Sigmoid colon (tissue), 4 donors: ENCODE results near the gene PLPP2.

Experiments
- EP300 ChIP-seq, 4 donors: sonication (generic); formaldehyde crosslinking; IDR thresholded peaks; one replicate each; pipeline ENCODE4 v1.6.1; 2017; ENCODE audit warnings: antibody characterized with exemption in 4 of 4
- TF ChIP-seq, protein P1 (sequence below), 4 experiments: fragments of 450-650 bp in 3 of 4; fragments of 200-600 bp in 1 of 4; IDR thresholded peaks; one replicate each; pipeline ENCODE4 v1.5.1; 2016 to 2019; ENCODE audit warnings: antibody characterized with exemption in 4 of 4, mild to moderate bottlenecking in 3 of 4, moderate library complexity in 2 of 4

DNA sequence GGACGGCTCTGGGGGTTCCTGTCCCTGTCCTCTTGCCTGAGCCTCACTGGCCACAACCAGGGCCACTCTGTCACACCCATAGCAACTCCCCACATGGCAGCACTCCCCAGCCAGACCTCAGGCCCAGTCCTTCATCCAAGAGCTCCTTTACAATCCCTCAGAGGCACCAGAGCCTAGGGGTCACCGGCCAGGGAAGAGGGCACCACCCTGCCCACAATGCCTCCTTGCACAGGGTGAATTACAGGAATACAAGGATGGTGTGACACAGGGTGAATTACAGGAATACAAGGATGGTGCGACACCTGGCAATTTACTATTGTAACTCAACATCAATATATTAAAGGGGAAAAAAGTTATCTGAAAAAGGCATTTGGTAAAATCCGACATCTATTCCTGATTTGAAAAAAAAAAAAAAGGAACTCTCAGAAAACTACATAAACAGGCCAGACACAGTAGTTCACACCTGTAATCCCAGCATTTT is 36.9 kb upstream of the PLPP2 start:
- TF ChIP-seq, protein P1, sequence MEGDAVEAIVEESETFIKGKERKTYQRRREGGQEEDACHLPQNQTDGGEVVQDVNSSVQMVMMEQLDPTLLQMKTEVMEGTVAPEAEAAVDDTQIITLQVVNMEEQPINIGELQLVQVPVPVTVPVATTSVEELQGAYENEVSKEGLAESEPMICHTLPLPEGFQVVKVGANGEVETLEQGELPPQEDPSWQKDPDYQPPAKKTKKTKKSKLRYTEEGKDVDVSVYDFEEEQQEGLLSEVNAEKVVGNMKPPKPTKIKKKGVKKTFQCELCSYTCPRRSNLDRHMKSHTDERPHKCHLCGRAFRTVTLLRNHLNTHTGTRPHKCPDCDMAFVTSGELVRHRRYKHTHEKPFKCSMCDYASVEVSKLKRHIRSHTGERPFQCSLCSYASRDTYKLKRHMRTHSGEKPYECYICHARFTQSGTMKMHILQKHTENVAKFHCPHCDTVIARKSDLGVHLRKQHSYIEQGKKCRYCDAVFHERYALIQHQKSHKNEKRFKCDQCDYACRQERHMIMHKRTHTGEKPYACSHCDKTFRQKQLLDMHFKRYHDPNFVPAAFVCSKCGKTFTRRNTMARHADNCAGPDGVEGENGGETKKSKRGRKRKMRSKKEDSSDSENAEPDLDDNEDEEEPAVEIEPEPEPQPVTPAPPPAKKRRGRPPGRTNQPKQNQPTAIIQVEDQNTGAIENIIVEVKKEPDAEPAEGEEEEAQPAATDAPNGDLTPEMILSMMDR (IDR thresholded peaks at IDR 0.05) = no peak
- TF ChIP-seq EP300 (IDR thresholded peaks at IDR 0.05) = no peak
